H9 (cell line): ENCODE data around the gene SLC23A2. TPM values are rescaled to one million over a fixed set of nuclear protein-coding genes. Genes with fewer than 3 reads are reported as not detected.

ENCODE experiments used
- DNase-seq: peaks from one replicate; pipeline ENCODE4 v3.0.0-alpha.2; 2017
- H2AFZ ChIP-seq: one replicate; pipeline ENCODE4 v1.6.1; 2013; ENCODE audit warnings: mild to moderate bottlenecking, low read length, control low read depth, moderate library complexity
- H2AK5ac ChIP-seq: 2 replicates; pipeline ENCODE4 v1.6.1; 2013; ENCODE audit warnings: low read length, control low read depth, mixed read lengths; ENCODE audit not compliant: insufficient read length
- H2BK120ac ChIP-seq: one replicate; pipeline ENCODE4 v1.6.1; 2013; ENCODE audit warnings: low read depth, mild to moderate bottlenecking, low read length, control low read depth, inconsistent platforms; ENCODE audit not compliant: poor library complexity, severe bottlenecking
- H2BK12ac ChIP-seq: 2 replicates; pipeline ENCODE4 v1.6.1; 2013; ENCODE audit warnings: low read length, control low read depth, mixed read lengths, low read depth; ENCODE audit not compliant: insufficient read length
- H2BK15ac ChIP-seq: 2 replicates; pipeline ENCODE4 v1.6.1; 2013; ENCODE audit warnings: low read depth, low read length, control low read depth
- H2BK20ac ChIP-seq: one replicate; pipeline ENCODE4 v1.6.1; 2013; ENCODE audit warnings: low read depth, mild to moderate bottlenecking, low read length, control low read depth, inconsistent platforms; ENCODE audit not compliant: poor library complexity, severe bottlenecking
- H2BK5ac ChIP-seq: 2 replicates; pipeline ENCODE4 v1.6.1; 2013; ENCODE audit warnings: low read length, control low read depth, mixed read lengths; ENCODE audit not compliant: insufficient read length
- H3K14ac ChIP-seq: 2 replicates; pipeline ENCODE4 v1.6.1; 2013; ENCODE audit warnings: low read length, control low read depth; ENCODE audit not compliant: insufficient read depth
- H3K18ac ChIP-seq: 2 replicates; pipeline ENCODE4 v1.6.1; 2013; ENCODE audit warnings: low read depth, mild to moderate bottlenecking, mixed read lengths, low read length, control low read depth; ENCODE audit not compliant: insufficient read length
- H3K23ac ChIP-seq: 2 replicates; pipeline ENCODE4 v1.6.1; 2013; ENCODE audit warnings: low read length, control low read depth, mixed read lengths, low read depth; ENCODE audit not compliant: insufficient read length
- H3K23me2 ChIP-seq: 2 replicates; pipeline ENCODE4 v1.6.1; 2013; ENCODE audit warnings: low read depth, mild to moderate bottlenecking, mixed read lengths, low read length, control low read depth; ENCODE audit not compliant: insufficient read length, poor library complexity, severe bottlenecking
- H3K27ac ChIP-seq: 2 replicates; pipeline ENCODE4 v1.5.1; 2013; ENCODE audit warnings: low read length, control low read depth, mixed read lengths, low read depth; ENCODE audit not compliant: insufficient read length
- H3K27me3 ChIP-seq: 2 replicates; pipeline ENCODE4 v1.6.1; 2013; ENCODE audit warnings: low read length, control low read depth, inconsistent platforms; ENCODE audit not compliant: insufficient read depth
- H3K4ac ChIP-seq: 2 replicates; pipeline ENCODE4 v1.6.1; 2013; ENCODE audit warnings: low read depth, mild to moderate bottlenecking, control low read depth, inconsistent platforms, low read length, moderate library complexity
- H3K4me1 ChIP-seq: 2 replicates; pipeline ENCODE4 v1.6.1; 2013; ENCODE audit warnings: low read length, control low read depth, inconsistent platforms; ENCODE audit not compliant: insufficient read depth
- H3K4me2 ChIP-seq: 2 replicates; pipeline ENCODE4 v1.6.1; 2013; ENCODE audit warnings: low read length, control low read depth, mixed read lengths; ENCODE audit not compliant: insufficient read length, insufficient read depth
- H3K56ac ChIP-seq: 2 replicates; pipeline ENCODE4 v1.6.1; 2013; ENCODE audit warnings: low read depth, mild to moderate bottlenecking, mixed read lengths, low read length, control low read depth; ENCODE audit not compliant: insufficient read length
- H3K79me1 ChIP-seq: 2 replicates; pipeline ENCODE4 v1.6.1; 2013; ENCODE audit warnings: low read depth, mild to moderate bottlenecking, moderate library complexity, low read length, control low read depth, inconsistent platforms; ENCODE audit not compliant: insufficient read depth, poor library complexity, severe bottlenecking
- H3K79me2 ChIP-seq: 2 replicates; pipeline ENCODE4 v1.6.1; 2013; ENCODE audit warnings: low read length, control low read depth, inconsistent platforms; ENCODE audit not compliant: insufficient read depth
- H3K9ac ChIP-seq: 2 replicates; pipeline ENCODE4 v1.6.1; 2013; ENCODE audit warnings: low read length, control low read depth, mixed read lengths; ENCODE audit not compliant: insufficient read length; ENCODE audit errors: extremely low read depth
- H3K9me3 ChIP-seq: one replicate; pipeline ENCODE4 v1.6.1; 2013; ENCODE audit warnings: low read depth, low read length, inconsistent platforms; ENCODE audit not compliant: control insufficient read depth
- H3T11ph ChIP-seq: one replicate; pipeline ENCODE4 v1.6.1; 2013; ENCODE audit warnings: mild to moderate bottlenecking, low read length, control low read depth, inconsistent platforms
- H4K20me1 ChIP-seq: one replicate; pipeline ENCODE4 v1.6.1; 2013; ENCODE audit not compliant: control insufficient read depth, insufficient read length, insufficient read depth
- H4K5ac ChIP-seq: 2 replicates; pipeline ENCODE4 v1.6.1; 2013; ENCODE audit warnings: low read depth, mild to moderate bottlenecking, mixed read lengths, low read length, control low read depth; ENCODE audit not compliant: insufficient read length
- H4K8ac ChIP-seq: replicated peaks from 2 replicates; pipeline ENCODE4 v1.6.1; 2013; ENCODE audit warnings: low read length, control low read depth, mixed read lengths, low read depth; ENCODE audit not compliant: insufficient read length
- H4K91ac ChIP-seq: 2 replicates; pipeline ENCODE4 v1.6.1; 2013; ENCODE audit warnings: low read depth, mild to moderate bottlenecking, moderate library complexity, mixed read lengths, low read length, control low read depth; ENCODE audit not compliant: insufficient read length
- H3K27ac Mint-ChIP-seq, 3 experiments: 2 replicates in 2 of 3; 3 replicates in 1 of 3; pipeline ENCODE4 v1.8.0; 2020 to 2021; ENCODE audit warnings: mixed read lengths in 3 of 3, mild to moderate bottlenecking in 1 of 3, moderate library complexity in 1 of 3
- H3K27me3 Mint-ChIP-seq: 2 replicates; pipeline ENCODE4 v1.8.0; 2021; ENCODE audit warnings: low read depth, mild to moderate bottlenecking, moderate library complexity, mixed read lengths
- H3K36me3 Mint-ChIP-seq, 3 experiments: 2 replicates in 2 of 3; 3 replicates in 1 of 3; pipeline ENCODE4 v1.8.0; 2020 to 2021; ENCODE audit warnings: low read depth in 3 of 3, mixed read lengths in 3 of 3; ENCODE audit not compliant: insufficient read depth in 1 of 3
- H3K4me1 Mint-ChIP-seq, 2 experiments: 2 replicates each; pipeline ENCODE4 v1.8.0; 2020; ENCODE audit warnings: mixed read lengths in 2 of 2
- H3K4me3 Mint-ChIP-seq, 2 experiments: 2 replicates in 1 of 2; 3 replicates in 1 of 2; pipeline ENCODE4 v1.8.0; 2020 to 2021; ENCODE audit warnings: mild to moderate bottlenecking in 2 of 2, mixed read lengths in 2 of 2, moderate library complexity in 1 of 2
- H3K9me3 Mint-ChIP-seq, 2 experiments: 2 replicates in 1 of 2; 3 replicates in 1 of 2; pipeline ENCODE4 v1.8.0; 2020; ENCODE audit warnings: mild to moderate bottlenecking in 2 of 2, mixed read lengths in 2 of 2, moderate library complexity in 1 of 2
- CTCF ChIP-seq: fragments of 200-600 bp; sonication (generic); conservative IDR thresholded peaks from 3 replicates; pipeline ENCODE4 v1.8.0; 2021; ENCODE audit warnings: antibody characterized with exemption, mild to moderate bottlenecking
- WGBS: extraction: QIAGEN DNeasy Blood & Tissue Kit; methylation state at CpG from one replicate; pipeline ENCODE4 v1.1.7; 2013; ENCODE audit warnings: missing lambda C conversion rate, low lambda C conversion rate, mixed read lengths; ENCODE audit not compliant: insufficient read length; ENCODE audit errors: extremely low coverage; 5-methylcytosine and 5-hydroxymethylcytosine counted together
- total RNA-seq: library from RNA; stranded (reverse); gene quantifications from 2 replicates; pipeline ENCODE4 v1.2.1, GENCODE V29; 2021

Gene SLC23A2
- total RNA-seq, 1 experiment from 2014 or later = 16.5 TPM

GRCh38 chr20:4919047-4919704 is 82.1 kb downstream of the SLC23A2 start:
- Histone ChIP-seq H3K4me2 (no peak overlapping the region), H2BK5ac (no peak overlapping the region), H3K9me3 (no peaks in the 10 kb centered on the region), H4K5ac (no peak overlapping the region), H3T11ph (no peak overlapping the region), H3K23ac (no peak overlapping the region), H3K9ac (no peak overlapping the region), H3K79me1 (no peaks in the 10 kb centered on the region), H3K14ac (no peak overlapping the region; the same call in 1 of the 2 replicates), H4K8ac (no peak overlapping the region), H2AK5ac (no peak overlapping the region), H3K23me2 (no peaks in the 10 kb centered on the region), H2AFZ (no peak overlapping the region), H3K79me2 (no peaks in the 10 kb centered on the region), H2BK120ac (no peak overlapping the region), H3K18ac (no peak overlapping the region), H4K20me1 (no peaks in the 10 kb centered on the region), H2BK20ac (no peak overlapping the region), H3K56ac (no peak overlapping the region), H3K4me1 (peaks cover 3% of the 10 kb centered on the region; the same call in 1 of the 2 replicates), H3K4ac (no peak overlapping the region), H3K27me3 (no peaks in the 10 kb centered on the region), H4K91ac (no peak overlapping the region), H2BK12ac (no peak overlapping the region), H2BK15ac (no peak overlapping the region), H3K27ac (no peak overlapping the region)
- no peak for TF ChIP-seq CTCF
- Mint-ChIP-seq H3K27me3 (no peaks in the 10 kb centered on the region), H3K27ac (no peak overlapping the region; a peak in 1 of 7 replicates), H3K36me3 (no peaks in the 10 kb centered on the region), H3K9me3 (no peaks in the 10 kb centered on the region), H3K4me1 (peaks cover 19 to 24% of the 10 kb centered on the region in 2 experiments), H3K4me3 (no peak overlapping the region)
- DNase-seq = no peak
- WGBS = no CpG with 5 or more reads among the region's 9 CpGs
